Measurements from ENCODE around the gene ACTR3C.
"Not testable (repeated sequence)": the region's sequence is repeated elsewhere in the genome, so short reads cannot be mapped to it uniquely, and the experiment has no call there.

ACTR3C gene

GRCh38 chr7:150305259-150305902 lies 18.0 kb downstream of the ACTR3C start:
- not testable (repeated sequence) for H3K4me3 ChIP-seq (ENCODE audit: insufficient read depth, low read depth, low read length); H3K36me3 ChIP-seq (ENCODE audit: control insufficient read depth, insufficient read depth, low read length); H3K4me1 ChIP-seq (ENCODE audit: control insufficient read depth, insufficient read depth, low read length); H3K27me3 ChIP-seq (ENCODE audit: control insufficient read depth, insufficient read depth, low read length, poor library complexity, severe bottlenecking); H3K9me3 ChIP-seq (ENCODE audit: control insufficient read depth, low read length); H3K27ac ChIP-seq (ENCODE audit: insufficient read depth, low read depth, low read length, poor library complexity, severe bottlenecking)
- 92 to 97% methylated on average over 6 of the region's 11 CpGs for WGBS, 2 experiments

- H3K36me3 ChIP-seq (ENCODE audit: control insufficient read depth, insufficient read depth, low read length), result not testable (repeated sequence)
Observed at GRCh38 chr7:150304499-150305258, 18.7 kb downstream of the ACTR3C start.

GRCh38 chr7:150302908-150303310 lies 20.4 kb downstream of the ACTR3C start:
- not testable (repeated sequence) for H3K27me3 ChIP-seq (ENCODE audit: control insufficient read depth, insufficient read depth, low read length, poor library complexity, severe bottlenecking); H3K4me3 ChIP-seq (ENCODE audit: insufficient read depth, low read depth, low read length); H3K36me3 ChIP-seq (ENCODE audit: control insufficient read depth, insufficient read depth, low read length); H3K9me3 ChIP-seq (ENCODE audit: control insufficient read depth, low read length); H3K27ac ChIP-seq (ENCODE audit: insufficient read depth, low read depth, low read length, poor library complexity, severe bottlenecking); H3K4me1 ChIP-seq (ENCODE audit: control insufficient read depth, insufficient read depth, low read length)
- WGBS, 2 experiments, result 80 to 90% methylated on average over 1 of the region's 1 CpG

More at GRCh38 chr7:150304499-150305258, 18.7 kb downstream of the ACTR3C start:
- H3K9me3 ChIP-seq (ENCODE audit: control insufficient read depth, low read length); H3K4me3 ChIP-seq (ENCODE audit: insufficient read depth, low read depth, low read length); H3K27me3 ChIP-seq (ENCODE audit: control insufficient read depth, insufficient read depth, low read length, poor library complexity, severe bottlenecking); H3K4me1 ChIP-seq (ENCODE audit: control insufficient read depth, insufficient read depth, low read length); H3K27ac ChIP-seq (ENCODE audit: insufficient read depth, low read depth, low read length, poor library complexity, severe bottlenecking): not testable (repeated sequence)
- WGBS, 2 experiments, result 82 to 88% methylated on average over 6 to 8 of the region's 8 CpGs

- H3K4me3 ChIP-seq (ENCODE audit: insufficient read depth, low read depth, low read length); H3K27ac ChIP-seq (ENCODE audit: insufficient read depth, low read depth, low read length, poor library complexity, severe bottlenecking); H3K27me3 ChIP-seq (ENCODE audit: control insufficient read depth, insufficient read depth, low read length, poor library complexity, severe bottlenecking); H3K9me3 ChIP-seq (ENCODE audit: control insufficient read depth, low read length); H3K4me1 ChIP-seq (ENCODE audit: control insufficient read depth, insufficient read depth, low read length); H3K36me3 ChIP-seq (ENCODE audit: control insufficient read depth, insufficient read depth, low read length): not testable (repeated sequence)
Observed at GRCh38 chr7:150297978-150298377, 25.4 kb downstream of the ACTR3C start.

- H3K36me3 ChIP-seq (ENCODE audit: control insufficient read depth, insufficient read depth, low read length); H3K4me3 ChIP-seq (ENCODE audit: insufficient read depth, low read depth, low read length); H3K27me3 ChIP-seq (ENCODE audit: control insufficient read depth, insufficient read depth, low read length, poor library complexity, severe bottlenecking); H3K4me1 ChIP-seq (ENCODE audit: control insufficient read depth, insufficient read depth, low read length); H3K9me3 ChIP-seq (ENCODE audit: control insufficient read depth, low read length); H3K27ac ChIP-seq (ENCODE audit: insufficient read depth, low read depth, low read length, poor library complexity, severe bottlenecking): not testable (repeated sequence)
- WGBS, 2 experiments, result 92 to 94% methylated on average over 8 of the region's 10 CpGs
Observed at GRCh38 chr7:150296802-150297201, 26.5 kb downstream of the ACTR3C start.

GRCh38 chr7:150295614-150296013 lies 27.7 kb downstream of the ACTR3C start:
- not testable (repeated sequence) for H3K4me1 ChIP-seq (ENCODE audit: control insufficient read depth, insufficient read depth, low read length); H3K9me3 ChIP-seq (ENCODE audit: control insufficient read depth, low read length); H3K4me3 ChIP-seq (ENCODE audit: insufficient read depth, low read depth, low read length); H3K36me3 ChIP-seq (ENCODE audit: control insufficient read depth, insufficient read depth, low read length); H3K27ac ChIP-seq (ENCODE audit: insufficient read depth, low read depth, low read length, poor library complexity, severe bottlenecking); H3K27me3 ChIP-seq (ENCODE audit: control insufficient read depth, insufficient read depth, low read length, poor library complexity, severe bottlenecking)
- WGBS, 2 experiments, result no CpG with 5 or more reads among the region's 8 CpGs

GRCh38 chr7:150295027-150295426 lies 28.3 kb downstream of the ACTR3C start:
- not testable (repeated sequence) for H3K27ac ChIP-seq (ENCODE audit: insufficient read depth, low read depth, low read length, poor library complexity, severe bottlenecking); H3K27me3 ChIP-seq (ENCODE audit: control insufficient read depth, insufficient read depth, low read length, poor library complexity, severe bottlenecking); H3K36me3 ChIP-seq (ENCODE audit: control insufficient read depth, insufficient read depth, low read length); H3K4me1 ChIP-seq (ENCODE audit: control insufficient read depth, insufficient read depth, low read length); H3K4me3 ChIP-seq (ENCODE audit: insufficient read depth, low read depth, low read length); H3K9me3 ChIP-seq (ENCODE audit: control insufficient read depth, low read length)
- WGBS, 2 experiments, result 94 to 96% methylated on average over 5 to 7 of the region's 8 CpGs

GRCh38 chr7:150290317-150290716 lies 33.0 kb downstream of the ACTR3C start:
- not testable (repeated sequence) for H3K4me1 ChIP-seq (ENCODE audit: control insufficient read depth, insufficient read depth, low read length); H3K27ac ChIP-seq (ENCODE audit: insufficient read depth, low read depth, low read length, poor library complexity, severe bottlenecking); H3K9me3 ChIP-seq (ENCODE audit: control insufficient read depth, low read length); H3K4me3 ChIP-seq (ENCODE audit: insufficient read depth, low read depth, low read length); H3K27me3 ChIP-seq (ENCODE audit: control insufficient read depth, insufficient read depth, low read length, poor library complexity, severe bottlenecking); H3K36me3 ChIP-seq (ENCODE audit: control insufficient read depth, insufficient read depth, low read length)
- 55 to 60% methylated on average over 4 to 5 of the region's 6 CpGs for WGBS, 2 experiments

- not testable (repeated sequence) for H3K9me3 ChIP-seq (ENCODE audit: control insufficient read depth, low read length); H3K36me3 ChIP-seq (ENCODE audit: control insufficient read depth, insufficient read depth, low read length); H3K4me1 ChIP-seq (ENCODE audit: control insufficient read depth, insufficient read depth, low read length); H3K27me3 ChIP-seq (ENCODE audit: control insufficient read depth, insufficient read depth, low read length, poor library complexity, severe bottlenecking); H3K4me3 ChIP-seq (ENCODE audit: insufficient read depth, low read depth, low read length); H3K27ac ChIP-seq (ENCODE audit: insufficient read depth, low read depth, low read length, poor library complexity, severe bottlenecking)
- WGBS, 2 experiments, result 94 to 95% methylated on average over 4 to 5 of the region's 6 CpGs
Observed at GRCh38 chr7:150288816-150289215, 34.5 kb downstream of the ACTR3C start.

GRCh38 chr7:150287815-150288214 lies 35.5 kb downstream of the ACTR3C start:
- H3K36me3 ChIP-seq (ENCODE audit: control insufficient read depth, insufficient read depth, low read length); H3K4me1 ChIP-seq (ENCODE audit: control insufficient read depth, insufficient read depth, low read length); H3K4me3 ChIP-seq (ENCODE audit: insufficient read depth, low read depth, low read length); H3K27me3 ChIP-seq (ENCODE audit: control insufficient read depth, insufficient read depth, low read length, poor library complexity, severe bottlenecking); H3K27ac ChIP-seq (ENCODE audit: insufficient read depth, low read depth, low read length, poor library complexity, severe bottlenecking); H3K9me3 ChIP-seq (ENCODE audit: control insufficient read depth, low read length): not testable (repeated sequence)
- 78 to 81% methylated on average over 7 of the region's 7 CpGs for WGBS, 2 experiments
